ENCODE data around the gene GPD1L.

GPD1L gene

DNA sequence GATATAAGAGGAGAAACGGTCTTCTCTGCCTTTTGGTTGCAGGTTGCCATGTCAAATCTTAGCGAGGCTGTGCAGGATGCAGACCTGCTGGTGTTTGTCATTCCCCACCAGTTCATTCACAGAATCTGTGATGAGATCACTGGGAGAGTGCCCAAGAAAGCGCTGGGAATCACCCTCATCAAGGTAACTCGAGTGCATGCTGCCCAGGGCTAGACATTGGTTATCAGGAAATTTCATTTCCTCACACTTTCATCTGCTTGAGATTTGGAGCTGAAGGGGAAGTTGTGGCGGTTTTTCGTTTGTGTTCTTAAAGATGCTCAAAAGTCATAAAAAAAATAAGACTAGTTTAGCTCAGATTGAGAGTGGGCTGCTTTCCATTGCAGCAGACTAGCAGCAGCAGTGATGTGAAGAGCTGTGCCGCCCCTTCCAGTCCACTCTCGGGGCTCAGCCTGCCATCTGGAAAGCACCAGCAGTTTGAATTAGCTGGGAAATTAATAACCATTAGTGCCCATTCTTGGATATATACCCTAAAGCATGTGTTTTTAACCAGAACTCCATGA, 32.2 kb downstream of the GPD1L start:
- H3K4me1 Mint-ChIP-seq, result peaks cover 18% of the 10 kb centered on the region
- peak overlapping the region; percentile 27 for H3K27ac Mint-ChIP-seq
- DNase-seq (no peak), ATAC-seq (peak; percentile 28)
- H3K27me3 Mint-ChIP-seq, result no peaks in the 10 kb centered on the region
- peaks cover 11% of the 10 kb centered on the region for H3K36me3 Mint-ChIP-seq (ENCODE audit: low read depth)
- no peaks in the 10 kb centered on the region for H3K9me3 Mint-ChIP-seq
- H3K4me3 Mint-ChIP-seq, result no peak overlapping the region

DNA sequence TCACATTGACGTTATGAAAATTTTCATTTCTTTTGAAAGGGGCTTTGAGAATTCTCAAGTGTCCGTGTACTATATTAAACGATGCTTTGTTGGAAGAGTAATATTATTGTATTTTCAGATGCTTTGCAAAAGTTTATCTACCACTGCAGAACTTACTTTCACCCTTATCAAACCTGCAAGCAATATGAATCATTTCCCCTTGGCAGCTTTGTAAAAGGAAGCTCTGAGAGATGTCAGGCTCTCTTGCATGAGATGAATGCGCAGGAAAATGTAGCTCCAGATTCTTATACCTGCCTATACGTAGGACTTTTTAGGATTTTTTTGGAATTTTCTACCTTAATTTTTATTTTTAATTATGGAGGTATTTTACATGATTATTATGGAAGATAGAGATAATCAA, 34.5 kb downstream of the GPD1L start:
- DNase-seq (no peak), ATAC-seq (no peak)
- Mint-ChIP-seq H3K27ac (no peak overlapping the region), H3K36me3 (ENCODE audit: low read depth) (peaks cover 4% of the 10 kb centered on the region), H3K27me3 (no peaks in the 10 kb centered on the region), H3K4me1 (peaks cover 18% of the 10 kb centered on the region), H3K4me3 (no peak overlapping the region), H3K9me3 (no peaks in the 10 kb centered on the region)

DNA sequence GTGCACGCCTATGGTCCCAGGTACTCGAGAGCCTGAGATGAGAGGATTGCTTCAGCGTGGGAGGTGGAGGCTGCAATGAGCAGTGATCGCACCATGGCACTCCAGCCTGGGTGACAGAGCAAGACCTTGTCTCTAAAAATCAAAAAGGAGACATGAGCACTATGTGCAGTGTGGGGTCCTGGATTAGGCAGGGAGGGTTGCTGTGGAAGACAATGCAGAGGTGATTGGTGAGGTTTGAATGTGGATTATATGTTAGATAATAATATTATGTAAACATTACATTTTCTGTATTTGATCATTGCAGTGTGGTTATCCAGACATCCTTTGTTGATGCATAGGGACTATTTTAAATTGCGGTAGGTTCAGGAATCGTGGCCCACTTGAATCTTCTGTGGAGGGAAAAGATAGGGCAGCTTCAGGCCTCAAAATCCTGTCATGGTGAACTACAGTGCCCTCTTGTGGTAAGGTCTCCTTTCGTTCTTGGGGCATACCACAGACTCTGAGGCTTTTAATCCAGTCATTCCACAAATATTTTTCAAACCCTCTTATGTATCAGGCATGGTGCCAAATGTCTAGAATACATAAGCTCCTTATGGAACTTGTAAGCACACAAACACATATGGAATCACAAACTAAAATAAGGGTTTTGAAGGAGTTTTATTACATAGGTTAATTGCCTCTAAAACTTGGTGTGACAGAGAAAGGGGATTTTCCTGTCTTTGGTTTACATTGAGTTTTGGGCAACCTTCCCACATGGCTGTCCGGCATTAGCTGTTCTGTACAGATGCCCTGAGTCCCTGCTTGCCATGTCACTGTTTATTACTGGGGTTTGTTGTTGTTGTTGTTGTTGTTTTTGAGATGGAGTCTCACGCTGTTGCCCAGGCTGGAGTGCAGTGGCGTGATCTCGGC, 37.7 kb downstream of the GPD1L start:
- ATAC-seq, result no peak
- DNase-seq, result peak; percentile 38
- Mint-ChIP-seq H3K4me1 (peaks cover 4% of the 10 kb centered on the region), H3K27me3 (no peaks in the 10 kb centered on the region), H3K36me3 (ENCODE audit: low read depth) (peaks cover 12% of the 10 kb centered on the region), H3K4me3 (no peak overlapping the region), H3K27ac (no peak overlapping the region), H3K9me3 (no peaks in the 10 kb centered on the region)

DNA sequence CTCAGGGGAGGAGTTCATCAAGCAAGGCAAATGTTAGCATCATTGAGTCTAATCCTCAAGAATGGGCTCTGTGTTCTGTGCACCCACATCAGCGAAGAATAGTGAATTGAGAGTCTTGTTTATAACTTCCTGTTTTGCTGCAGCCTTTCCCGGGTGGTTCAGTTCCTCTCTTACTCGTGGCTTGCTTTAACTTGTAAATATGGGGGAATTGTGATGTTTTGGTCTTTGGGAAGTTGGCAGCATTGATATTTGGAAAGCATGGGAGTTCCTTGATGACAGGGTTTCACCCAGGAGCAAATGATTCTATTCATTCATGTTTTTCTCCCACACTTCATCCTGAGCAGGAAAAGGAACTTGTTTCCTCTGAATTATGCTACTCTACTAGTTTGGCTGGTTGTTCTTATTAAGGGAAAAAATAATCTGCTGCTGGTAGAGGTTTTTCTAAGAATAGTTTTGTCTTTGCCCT, 40.4 kb downstream of the GPD1L start:
- no peak for DNase-seq
- no peaks in the 10 kb centered on the region for H3K9me3 Mint-ChIP-seq
- H3K4me1 Mint-ChIP-seq, result peaks cover 4% of the 10 kb centered on the region
- ATAC-seq, result no peak
- no peaks in the 10 kb centered on the region for H3K27me3 Mint-ChIP-seq
- no peak overlapping the region for H3K4me3 Mint-ChIP-seq
- H3K27ac Mint-ChIP-seq, result no peak overlapping the region
- peaks cover 21% of the 10 kb centered on the region for H3K36me3 Mint-ChIP-seq (ENCODE audit: low read depth)

DNA sequence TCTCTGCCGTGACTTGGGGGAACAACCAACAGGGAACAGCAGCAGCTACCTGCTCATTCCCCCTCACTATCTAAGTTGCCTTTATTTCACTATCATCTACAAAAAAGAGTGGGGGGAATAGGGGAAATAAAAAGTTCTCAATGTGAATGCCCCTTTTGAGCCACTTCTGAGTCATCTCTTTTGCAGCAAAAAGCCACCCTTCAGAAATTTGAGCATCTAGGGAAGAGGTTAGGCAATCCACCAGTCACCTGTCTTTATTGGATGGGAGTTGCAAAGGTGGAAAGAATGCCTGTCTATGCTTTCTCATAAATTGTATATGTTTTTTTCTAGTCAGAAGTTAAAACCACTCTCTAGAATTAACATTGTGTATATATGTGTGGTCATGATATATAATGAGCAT, 41.1 kb downstream of the GPD1L start:
- no peaks in the 10 kb centered on the region for H3K9me3 Mint-ChIP-seq

DNA sequence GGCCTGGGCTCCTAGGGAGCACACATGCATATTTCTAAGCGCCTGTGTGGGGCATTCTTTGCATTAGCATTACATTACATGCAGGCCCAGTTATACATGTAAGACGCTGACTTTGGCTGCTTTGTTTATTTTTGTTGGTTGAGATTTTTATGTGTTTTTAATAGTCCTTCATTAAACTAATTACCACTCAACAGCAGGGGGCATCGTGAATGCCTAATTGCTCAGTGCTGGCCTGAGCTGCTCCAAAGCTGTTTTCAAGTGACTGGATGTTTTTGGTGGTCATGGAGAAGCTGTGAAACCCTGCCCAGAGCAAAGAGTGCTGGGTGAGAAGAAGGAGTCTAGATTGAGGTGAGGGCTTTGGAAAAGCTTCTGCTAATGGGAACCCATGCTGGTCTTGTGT, 41.5 kb downstream of the GPD1L start:
- Mint-ChIP-seq H3K27me3 (no peaks in the 10 kb centered on the region), H3K27ac (no peak overlapping the region), H3K36me3 (ENCODE audit: low read depth) (peaks cover 23% of the 10 kb centered on the region), H3K9me3 (no peaks in the 10 kb centered on the region), H3K4me3 (no peak overlapping the region), H3K4me1 (peaks cover 4% of the 10 kb centered on the region)
- no peak for ATAC-seq
- DNase-seq, result no peak

More for the DNA sequence above, 41.1 kb downstream of the GPD1L start:
- Mint-ChIP-seq H3K27ac (no peak overlapping the region), H3K4me3 (no peak overlapping the region), H3K27me3 (no peaks in the 10 kb centered on the region), H3K36me3 (ENCODE audit: low read depth) (peaks cover 23% of the 10 kb centered on the region), H3K4me1 (peaks cover 4% of the 10 kb centered on the region)
- DNase-seq (no peak), ATAC-seq (no peak)

DNA sequence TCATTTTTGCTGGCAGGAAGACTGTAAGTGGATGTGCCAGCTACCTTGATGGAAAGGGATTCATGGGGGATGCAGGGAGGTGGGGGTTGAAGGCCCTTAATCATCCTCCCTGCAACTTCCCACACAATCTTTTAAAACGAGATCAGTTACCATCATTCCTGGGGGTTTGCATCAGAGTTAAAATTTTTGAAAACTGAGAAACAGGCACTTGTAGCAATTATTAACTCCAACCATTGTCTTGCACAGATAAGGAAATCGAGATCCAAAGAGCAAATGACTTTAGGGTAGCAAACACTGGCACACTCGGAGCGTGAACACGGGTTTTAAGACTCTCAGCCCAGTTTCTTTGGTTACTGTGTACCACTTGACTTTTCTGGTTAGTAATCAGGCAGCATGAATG, 41.9 kb downstream of the GPD1L start:
- H3K27me3 Mint-ChIP-seq, result no peaks in the 10 kb centered on the region
- peaks cover 23% of the 10 kb centered on the region for H3K36me3 Mint-ChIP-seq (ENCODE audit: low read depth)
- H3K27ac Mint-ChIP-seq, result no peak overlapping the region
- DNase-seq (no peak), ATAC-seq (no peak)
- H3K9me3 Mint-ChIP-seq, result no peaks in the 10 kb centered on the region
- H3K4me3 Mint-ChIP-seq, result no peak overlapping the region
- peaks cover 4% of the 10 kb centered on the region for H3K4me1 Mint-ChIP-seq

DNA sequence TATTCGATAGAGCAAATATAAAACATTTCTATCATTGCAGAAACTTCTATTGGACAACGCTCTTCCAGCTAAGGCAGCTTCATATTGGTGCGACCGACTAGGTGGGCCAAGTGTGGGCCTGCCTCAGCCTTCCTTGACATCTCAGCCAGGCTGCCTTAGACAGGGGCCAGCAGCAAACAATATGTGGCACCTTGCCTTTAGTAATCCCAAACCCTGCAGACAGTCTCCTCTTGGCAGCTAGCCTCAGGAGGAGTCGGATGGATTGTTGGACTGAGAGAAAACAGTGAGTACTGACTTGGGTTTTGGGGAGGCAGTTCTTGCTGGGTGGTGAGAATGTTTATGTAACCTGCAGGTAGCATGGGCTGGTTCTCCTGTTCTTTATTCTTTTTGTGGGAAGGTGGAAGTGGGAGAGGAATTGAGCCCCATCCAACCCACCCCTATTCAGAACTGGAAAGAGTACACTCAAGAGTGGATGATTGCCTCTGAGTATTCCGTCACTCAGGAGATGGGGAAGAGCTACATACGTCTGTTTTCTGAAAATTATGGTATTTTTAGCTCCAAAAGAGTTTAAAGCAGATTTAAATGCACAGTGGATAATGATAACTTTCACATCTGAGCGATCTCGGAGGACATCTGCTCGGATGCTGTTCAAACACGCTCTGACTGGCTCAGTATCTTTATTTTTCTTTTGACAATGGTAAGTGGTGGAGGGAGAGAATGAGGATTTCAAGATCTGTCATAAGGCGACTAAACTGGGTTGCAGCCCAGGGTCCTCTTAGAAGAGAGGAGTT, 47.2 kb downstream of the GPD1L start:
- peaks cover 2% of the 10 kb centered on the region for H3K4me1 Mint-ChIP-seq
- ATAC-seq (no peak), DNase-seq (no peak)
- peaks cover 20% of the 10 kb centered on the region for H3K36me3 Mint-ChIP-seq (ENCODE audit: low read depth)
- no peak overlapping the region for H3K27ac Mint-ChIP-seq
- no peaks in the 10 kb centered on the region for H3K27me3 Mint-ChIP-seq
- H3K4me3 Mint-ChIP-seq, result no peak overlapping the region
- H3K9me3 Mint-ChIP-seq, result no peaks in the 10 kb centered on the region

DNA sequence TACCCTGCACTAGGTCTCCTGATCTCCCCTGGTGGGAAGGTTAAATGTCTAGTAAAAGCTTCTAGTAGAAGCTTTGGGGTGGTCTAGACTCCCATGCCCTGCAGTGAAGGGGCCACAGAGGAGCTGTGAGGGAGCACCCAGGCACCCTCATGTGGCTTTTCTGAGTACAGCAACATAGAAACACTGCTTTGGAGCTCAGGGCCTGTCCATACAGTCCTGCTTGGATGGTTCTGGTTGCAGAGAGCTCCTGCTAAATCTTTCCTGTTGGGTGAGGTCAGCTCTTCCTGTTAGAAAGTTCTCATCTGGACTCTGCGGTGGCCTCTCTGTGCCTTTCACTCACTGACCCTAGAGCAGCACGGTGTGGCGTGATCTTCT, 47.8 kb downstream of the GPD1L start:
- ATAC-seq (peak; percentile 59), DNase-seq (no peak)
- Mint-ChIP-seq H3K4me1 (peaks cover 2% of the 10 kb centered on the region), H3K4me3 (no peak overlapping the region), H3K9me3 (no peaks in the 10 kb centered on the region), H3K27ac (no peak overlapping the region), H3K27me3 (no peaks in the 10 kb centered on the region), H3K36me3 (ENCODE audit: low read depth) (peaks cover 23% of the 10 kb centered on the region)

DNA sequence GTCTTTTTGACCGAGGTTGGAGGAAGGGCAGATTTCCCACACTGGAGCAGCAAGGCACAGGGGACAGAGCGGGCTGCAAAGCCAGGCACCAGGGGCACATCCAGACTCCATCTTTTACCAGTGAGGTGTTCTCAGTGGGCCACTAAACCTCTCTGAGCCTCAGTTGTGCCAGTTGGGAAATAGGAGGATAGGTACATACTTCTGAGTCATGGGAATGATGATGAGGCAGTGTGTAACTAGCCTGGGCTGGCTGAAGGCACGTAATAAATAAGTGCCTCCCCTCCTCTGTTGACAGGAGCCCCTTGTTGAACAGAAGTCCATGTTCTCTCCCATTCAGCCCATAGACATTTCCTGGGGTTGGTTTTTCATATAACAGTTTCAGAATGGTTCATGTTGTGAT, 48.7 kb downstream of the GPD1L start:
- ATAC-seq, result no peak
- Mint-ChIP-seq H3K36me3 (ENCODE audit: low read depth) (peaks cover 24% of the 10 kb centered on the region), H3K27me3 (no peaks in the 10 kb centered on the region), H3K9me3 (no peaks in the 10 kb centered on the region), H3K4me3 (no peak overlapping the region), H3K27ac (no peak overlapping the region), H3K4me1 (peaks cover 2% of the 10 kb centered on the region)
- no peak for DNase-seq

DNA sequence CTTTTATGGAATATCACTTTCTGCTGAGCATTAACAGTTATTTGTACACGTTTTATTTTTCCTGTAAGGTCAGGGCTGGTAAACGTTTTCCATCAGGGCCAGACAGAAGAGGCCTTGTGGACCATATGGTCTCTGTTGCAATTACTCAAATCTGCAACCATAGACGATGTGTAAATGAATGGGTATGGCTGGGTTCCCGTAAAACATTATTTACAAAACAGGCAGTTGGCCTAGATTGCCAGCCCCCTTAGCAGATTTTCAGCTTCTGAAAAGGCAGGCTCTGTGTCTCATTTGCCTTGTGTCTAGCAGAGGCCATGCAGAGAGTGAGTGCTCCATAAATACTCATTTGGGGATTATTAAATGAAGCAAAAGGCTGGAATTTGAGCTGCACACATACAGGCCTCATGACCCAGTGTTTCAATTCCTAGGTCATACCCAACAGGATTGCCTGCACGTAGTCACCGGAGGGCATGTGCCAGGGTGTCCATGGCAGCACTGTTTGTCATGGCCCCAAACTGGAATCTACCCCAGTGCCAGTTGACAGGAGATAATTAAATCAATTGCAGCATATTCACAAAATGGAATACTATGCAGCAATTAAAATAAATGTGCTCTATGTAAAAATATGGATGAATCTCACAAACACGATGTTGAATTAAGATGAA, 51.3 kb downstream of the GPD1L start:
- no peak for ATAC-seq
- no peak for DNase-seq
- Mint-ChIP-seq H3K4me3 (no peak overlapping the region), H3K4me1 (peaks cover 2% of the 10 kb centered on the region), H3K27me3 (no peaks in the 10 kb centered on the region), H3K36me3 (ENCODE audit: low read depth) (peaks cover 22% of the 10 kb centered on the region), H3K9me3 (no peaks in the 10 kb centered on the region), H3K27ac (no peak overlapping the region)

DNA sequence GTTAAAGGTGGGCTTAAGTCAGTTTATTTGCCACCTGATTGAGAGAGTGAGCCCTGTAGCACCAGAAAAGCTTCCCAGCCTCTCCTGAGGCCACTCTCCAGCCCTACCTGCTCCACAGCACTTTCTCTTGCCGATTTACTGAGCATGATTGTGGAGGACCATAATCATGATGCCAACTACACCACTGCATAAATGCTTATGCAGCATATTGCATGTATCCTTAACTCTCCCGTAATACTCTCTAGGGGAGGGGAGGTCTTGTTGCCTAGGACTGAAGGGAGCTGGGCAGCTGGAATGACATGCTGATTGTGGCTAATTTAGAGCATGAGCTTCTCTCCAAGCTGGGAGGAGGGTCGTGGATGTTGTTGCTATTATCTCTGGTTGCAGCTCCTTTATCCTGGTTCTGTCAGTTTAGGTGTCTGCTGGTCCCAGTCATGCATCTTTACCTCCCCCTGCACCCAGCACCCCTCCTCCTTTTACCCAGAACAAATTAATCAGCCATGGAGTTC, 54.3 kb downstream of the GPD1L start:
- Mint-ChIP-seq H3K27ac (no peak overlapping the region), H3K9me3 (no peaks in the 10 kb centered on the region), H3K27me3 (no peaks in the 10 kb centered on the region), H3K4me3 (no peak overlapping the region), H3K36me3 (ENCODE audit: low read depth) (peaks cover 40% of the 10 kb centered on the region), H3K4me1 (peaks cover 2% of the 10 kb centered on the region)
- ATAC-seq (no peak), DNase-seq (no peak)

DNA sequence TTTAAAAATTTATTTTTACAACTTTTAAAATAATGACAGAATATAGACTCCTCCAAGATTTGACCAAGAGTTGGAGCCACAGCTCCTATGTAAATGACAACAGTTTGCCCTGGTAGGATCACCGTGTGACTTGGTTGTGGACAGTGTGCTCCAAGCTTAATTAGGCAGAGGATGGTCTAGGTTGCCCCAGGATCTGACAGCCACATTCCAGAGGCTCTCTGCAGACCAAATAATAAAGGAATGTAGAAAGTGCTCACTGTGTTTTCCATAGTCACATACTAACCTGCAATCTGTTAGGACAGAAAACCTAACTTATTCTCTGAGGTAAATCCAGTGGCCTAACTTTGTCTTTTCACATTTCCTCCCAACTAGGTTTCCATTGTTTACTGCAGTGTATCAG, 59.0 kb downstream of the GPD1L start:
- Mint-ChIP-seq H3K36me3 (ENCODE audit: low read depth) (peaks cover 62% of the 10 kb centered on the region), H3K4me1 (no peaks in the 10 kb centered on the region), H3K4me3 (no peak overlapping the region), H3K9me3 (no peaks in the 10 kb centered on the region), H3K27me3 (no peaks in the 10 kb centered on the region), H3K27ac (no peak overlapping the region)
- no peak for DNase-seq
- ATAC-seq, result no peak

DNA sequence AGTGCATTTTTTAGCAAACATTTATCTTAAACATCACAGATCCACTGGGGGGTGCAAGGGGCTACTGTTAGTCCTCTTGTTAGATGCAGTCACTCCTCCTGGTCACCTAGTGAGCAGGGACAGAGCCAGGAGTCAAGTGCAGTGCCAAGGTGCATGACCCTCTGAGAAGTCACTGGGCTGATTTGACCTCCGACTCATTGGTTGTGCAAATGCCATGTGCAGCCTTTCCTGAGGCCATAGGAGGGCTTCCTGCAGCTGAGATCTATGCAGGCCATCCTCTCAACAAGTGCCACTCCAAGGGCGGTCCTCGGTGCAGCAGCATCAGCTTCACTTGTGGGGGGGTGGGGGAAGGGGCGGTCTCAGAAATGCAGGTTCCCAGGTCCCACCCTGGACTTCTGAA, 60.2 kb downstream of the GPD1L start:
- H3K4me3 Mint-ChIP-seq, result no peak overlapping the region
- no peak for ATAC-seq
- no peaks in the 10 kb centered on the region for H3K4me1 Mint-ChIP-seq
- peaks cover 5% of the 10 kb centered on the region for H3K9me3 Mint-ChIP-seq
- DNase-seq, result no peak
- H3K27ac Mint-ChIP-seq, result no peak overlapping the region
- peaks cover 62% of the 10 kb centered on the region for H3K36me3 Mint-ChIP-seq (ENCODE audit: low read depth)
- H3K27me3 Mint-ChIP-seq, result no peaks in the 10 kb centered on the region
